Measurements from ENCODE around the gene C16orf78. TPM values are rescaled to one million over a fixed set of nuclear protein-coding genes. Genes with fewer than 3 reads are reported as not detected.

C16orf78 gene
- total RNA-seq, 1 experiment from 2014 or later: not detected

DNA sequence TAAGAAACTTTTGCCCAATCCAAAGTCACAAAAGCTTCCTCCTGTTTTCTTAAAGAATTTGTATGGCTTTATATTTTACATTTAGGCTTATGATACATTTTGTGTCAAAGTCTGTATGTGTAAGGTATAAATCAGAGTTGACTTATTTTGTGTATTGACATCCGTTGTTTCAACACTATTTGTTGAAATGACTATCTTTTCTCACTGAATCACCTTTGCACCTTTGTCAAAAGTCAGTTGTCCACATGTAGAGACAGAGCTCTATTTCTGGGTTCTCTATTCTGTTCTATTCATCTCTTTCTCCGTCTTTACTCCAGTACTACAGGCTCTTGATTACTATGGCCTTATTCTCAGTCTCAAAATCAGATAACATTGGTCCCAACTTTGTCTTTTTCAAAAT is 73.2 kb downstream of the C16orf78 start:
- H3K27ac Mint-ChIP-seq (ENCODE audit: unreplicated experiment): no peak overlapping the region
- DNase-seq: no peak
- H3K36me3 Mint-ChIP-seq (ENCODE audit: insufficient read depth, unreplicated experiment): no peaks in the 10 kb centered on the region
- H3K4me1 Mint-ChIP-seq (ENCODE audit: low read depth, unreplicated experiment): no peaks in the 10 kb centered on the region
- intact Hi-C loops (cut with micrococcal nuclease; ENCODE audit: unreplicated experiment): no loop called here
- TF ChIP-seq, protein P1, sequence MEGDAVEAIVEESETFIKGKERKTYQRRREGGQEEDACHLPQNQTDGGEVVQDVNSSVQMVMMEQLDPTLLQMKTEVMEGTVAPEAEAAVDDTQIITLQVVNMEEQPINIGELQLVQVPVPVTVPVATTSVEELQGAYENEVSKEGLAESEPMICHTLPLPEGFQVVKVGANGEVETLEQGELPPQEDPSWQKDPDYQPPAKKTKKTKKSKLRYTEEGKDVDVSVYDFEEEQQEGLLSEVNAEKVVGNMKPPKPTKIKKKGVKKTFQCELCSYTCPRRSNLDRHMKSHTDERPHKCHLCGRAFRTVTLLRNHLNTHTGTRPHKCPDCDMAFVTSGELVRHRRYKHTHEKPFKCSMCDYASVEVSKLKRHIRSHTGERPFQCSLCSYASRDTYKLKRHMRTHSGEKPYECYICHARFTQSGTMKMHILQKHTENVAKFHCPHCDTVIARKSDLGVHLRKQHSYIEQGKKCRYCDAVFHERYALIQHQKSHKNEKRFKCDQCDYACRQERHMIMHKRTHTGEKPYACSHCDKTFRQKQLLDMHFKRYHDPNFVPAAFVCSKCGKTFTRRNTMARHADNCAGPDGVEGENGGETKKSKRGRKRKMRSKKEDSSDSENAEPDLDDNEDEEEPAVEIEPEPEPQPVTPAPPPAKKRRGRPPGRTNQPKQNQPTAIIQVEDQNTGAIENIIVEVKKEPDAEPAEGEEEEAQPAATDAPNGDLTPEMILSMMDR (IDR thresholded peaks at IDR 0.05; ENCODE audit: unreplicated experiment): no peak
- BruUV-seq (replicated peaks): no TSS peak
- no peak overlapping the region for H3K4me3 Mint-ChIP-seq (ENCODE audit: low read depth, unreplicated experiment)
- CTCF ChIA-PET: no interaction called here
- H3K9me3 Mint-ChIP-seq (ENCODE audit: low read depth, unreplicated experiment): no peaks in the 10 kb centered on the region
- peaks cover 79% of the 10 kb centered on the region for H3K27me3 Mint-ChIP-seq (ENCODE audit: unreplicated experiment)

Other genes starting within 250 kb of the C16orf78 start
- gene CBLN1, start 92.0 kb upstream of the C16orf78 start, total RNA-seq (2022): not detected in 2 replicates